ENCODE measurements around the gene ABI1.

- TF ChIP-seq CTCF (conservative IDR thresholded peaks at IDR 0.05; ENCODE audit: low read depth, low read length): no peak
- TF ChIP-seq EZH2phosphoT487 (IDR thresholded peaks at IDR 0.05; ENCODE audit: borderline replicate concordance, low read length): no peak
- no peak for TF ChIP-seq EZH2 (IDR thresholded peaks at IDR 0.05; ENCODE audit: low read length, unreplicated experiment)
Observed at GRCh38 chr10:26706936-26707335, 153.8 kb downstream of the ABI1 start.

All from PC-3 (cell line).